Osteoblast (primary cell): Measurements from ENCODE around the gene MINPP1. TPM values are rescaled to one million over a fixed set of nuclear protein-coding genes. Genes with fewer than 3 reads are reported as not detected.
"Not testable (repeated sequence)": the region's sequence is repeated elsewhere in the genome, so short reads cannot be mapped to it uniquely, and the experiment has no call there.

Experiments used
- DNase-seq: peaks from one replicate; pipeline ENCODE4 v3.0.0; 2011; ENCODE audit warnings: low spot score, mixed read lengths; ENCODE audit not compliant: insufficient read length; ENCODE audit errors: missing footprints
- H2AFZ ChIP-seq: 2 replicates; pipeline ENCODE4 v1.6.0; 2011; ENCODE audit warnings: mild to moderate bottlenecking, low read length
- H3K27ac ChIP-seq: 2 replicates; pipeline ENCODE4 v1.5.1; 2011; ENCODE audit warnings: mild to moderate bottlenecking, low read depth, low read length, moderate library complexity
- H3K27me3 ChIP-seq: 2 replicates; pipeline ENCODE4 v1.6.0; 2012; ENCODE audit warnings: mild to moderate bottlenecking, control low read depth, inconsistent platforms, low read length, moderate library complexity; ENCODE audit not compliant: insufficient read depth
- H3K36me3 ChIP-seq: 2 replicates; pipeline ENCODE4 v1.5.1; 2011; ENCODE audit warnings: mild to moderate bottlenecking, low read length, control low read depth, moderate library complexity; ENCODE audit not compliant: insufficient read depth
- H3K4me1 ChIP-seq: 2 replicates; pipeline ENCODE4 v1.5.1; 2011; ENCODE audit warnings: mild to moderate bottlenecking, low read length, control low read depth, moderate library complexity; ENCODE audit not compliant: insufficient read depth
- H3K4me2 ChIP-seq: 2 replicates; pipeline ENCODE4 v1.6.0; 2011; ENCODE audit warnings: mild to moderate bottlenecking, low read length; ENCODE audit not compliant: insufficient read depth
- H3K4me3 ChIP-seq: fragments of 200-600 bp; sonication (generic); 3 replicates; pipeline ENCODE4 v1.5.1; 2012; ENCODE audit warnings: mild to moderate bottlenecking, low read length, inconsistent platforms; ENCODE audit not compliant: insufficient read depth
- H3K79me2 ChIP-seq: 2 replicates; pipeline ENCODE4 v1.6.0; 2012; ENCODE audit warnings: mild to moderate bottlenecking, low read length, control low read depth, inconsistent platforms; ENCODE audit not compliant: insufficient read depth
- H3K9me3 ChIP-seq: 2 replicates; pipeline ENCODE4 v1.5.1; 2011; ENCODE audit warnings: low read depth, low read length, control low read depth
- H4K20me1 ChIP-seq: 2 replicates; pipeline ENCODE4 v1.6.0; 2012; ENCODE audit warnings: mild to moderate bottlenecking, low read length, control low read depth; ENCODE audit not compliant: insufficient read depth
- CTCF ChIP-seq: IDR thresholded peaks from 2 replicates; pipeline ENCODE4 v1.5.1; 2011; ENCODE audit warnings: mild to moderate bottlenecking, low read depth, low read length, moderate library complexity; ENCODE audit errors: extremely low read depth
- total RNA-seq: library from RNA; depleted of rRNA; stranded (reverse); fragments of >200 nt; gene quantifications from 2 replicates; pipeline ENCODE4 v1.2.3, GENCODE V29; 2012

The MINPP1 gene
- total RNA-seq, 1 donor: 22.1 TPM

GRCh38 chr10:87589645-87590051 is 85.0 kb downstream of the MINPP1 start:
- H3K4me2 ChIP-seq: no peak overlapping the region
- H3K79me2 ChIP-seq: no peaks in the 10 kb centered on the region
- H2AFZ ChIP-seq: no peak overlapping the region
- no peaks in the 10 kb centered on the region for H3K27me3 ChIP-seq
- TF ChIP-seq CTCF: no peak
- no peaks in the 10 kb centered on the region for H3K36me3 ChIP-seq
- H3K4me3 ChIP-seq: no peak overlapping the region
- H3K27ac ChIP-seq: no peak overlapping the region
- no peak for DNase-seq
- H3K4me1 ChIP-seq: peaks cover 5% of the 10 kb centered on the region
- H3K9me3 ChIP-seq: no peaks in the 10 kb centered on the region
- H4K20me1 ChIP-seq: no peaks in the 10 kb centered on the region

- Histone ChIP-seq H4K20me1 (no peaks in the 10 kb centered on the region), H3K9me3 (no peaks in the 10 kb centered on the region), H3K27me3 (no peaks in the 10 kb centered on the region), H2AFZ (no peak overlapping the region), H3K4me1 (peaks cover 5% of the 10 kb centered on the region), H3K27ac (no peak overlapping the region), H3K36me3 (no peaks in the 10 kb centered on the region), H3K79me2 (no peaks in the 10 kb centered on the region), H3K4me2 (no peak overlapping the region), H3K4me3 (no peak overlapping the region)
- no peak for TF ChIP-seq CTCF
- DNase-seq: no peak
These were observed 86.3 kb downstream of the MINPP1 start for GRCh38 chr10:87590705-87591588.

DNA sequence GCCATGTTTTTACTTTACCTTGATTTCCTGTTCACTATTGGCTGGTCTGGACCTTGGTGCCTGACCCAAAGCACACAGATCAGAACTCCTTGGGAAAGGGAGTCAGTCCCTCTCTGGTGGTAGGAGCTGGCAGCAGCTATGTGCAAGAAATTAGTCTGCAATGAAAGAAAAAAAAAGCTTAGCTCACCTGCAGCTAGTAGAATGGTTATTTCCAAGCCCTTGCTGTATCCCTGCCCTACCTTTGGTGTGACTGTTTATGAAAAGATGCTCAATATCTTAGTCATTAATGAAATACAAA is 86.8 kb downstream of the MINPP1 start:
- DNase-seq: no peak
- Histone ChIP-seq H3K4me3 (no peak overlapping the region), H3K27ac (no peak overlapping the region), H3K27me3 (no peaks in the 10 kb centered on the region), H3K79me2 (no peaks in the 10 kb centered on the region), H3K9me3 (no peaks in the 10 kb centered on the region), H3K4me2 (no peak overlapping the region), H3K4me1 (peaks cover 5% of the 10 kb centered on the region), H2AFZ (no peak overlapping the region), H3K36me3 (no peaks in the 10 kb centered on the region), H4K20me1 (no peaks in the 10 kb centered on the region)
- no peak for TF ChIP-seq CTCF

DNA sequence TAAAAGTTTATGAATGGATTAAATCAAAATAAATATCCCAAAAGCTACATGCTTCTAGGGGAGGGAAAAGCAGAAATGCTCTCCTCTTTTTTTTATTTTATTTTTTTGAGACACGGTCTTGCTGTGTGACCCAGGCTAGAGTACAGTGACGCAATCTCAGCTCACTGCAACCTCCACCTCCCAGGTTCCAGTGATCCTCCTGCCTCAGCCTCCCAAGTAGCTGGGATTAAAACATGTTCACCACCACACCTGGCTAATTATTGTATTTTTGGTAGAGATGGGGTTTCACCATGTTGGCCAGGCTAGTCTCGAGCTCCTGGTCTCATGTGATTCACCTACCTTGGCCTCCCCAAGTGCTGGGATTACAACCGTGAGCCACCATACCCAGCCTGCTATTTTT is 88.2 kb downstream of the MINPP1 start:
- H3K4me3 ChIP-seq, H3K79me2 ChIP-seq, H2AFZ ChIP-seq, H3K9me3 ChIP-seq, H3K4me1 ChIP-seq, H4K20me1 ChIP-seq, H3K36me3 ChIP-seq, H3K27ac ChIP-seq, H3K27me3 ChIP-seq, DNase-seq, H3K4me2 ChIP-seq: not testable (repeated sequence)
